Stimulated activated CD4-positive, alpha-beta T cell treated with anti-CD3 and anti-CD28 coated beads, Interleukin-15, amount 100 ng/mL, for 1 hour (primary cell): ENCODE data around the gene SLC28A1.
"Not testable (repeated sequence)": the region's sequence is repeated elsewhere in the genome, so short reads cannot be mapped to it uniquely, and the experiment has no call there.

Experiments
- DNase-seq, 2 donors: peaks; one replicate each; pipeline ENCODE4 v3.0.0-alpha.2; 2020; ENCODE audit warnings: low read depth in 1 of 2, low spot score in 1 of 2

SLC28A1 gene

GRCh38 chr15:84968301-84968700 lies 83.8 kb downstream of the SLC28A1 start:
- DNase-seq = no peak

GRCh38 chr15:84969257-84969656 lies 84.8 kb downstream of the SLC28A1 start:
- DNase-seq = no peak

- DNase-seq = no peak
These were observed 86.4 kb downstream of the SLC28A1 start for GRCh38 chr15:84970843-84971242.

- no peak for DNase-seq
These were observed 89.3 kb downstream of the SLC28A1 start for GRCh38 chr15:84973492-84974460.

- no peak for DNase-seq
These were observed 91.4 kb downstream of the SLC28A1 start for GRCh38 chr15:84975871-84976351.

GRCh38 chr15:84976746-84977345 lies 92.4 kb downstream of the SLC28A1 start:
- no peak for DNase-seq

GRCh38 chr15:84979651-84980050 lies 95.2 kb downstream of the SLC28A1 start:
- no peak for DNase-seq

GRCh38 chr15:84980196-84981053 lies 96.0 kb downstream of the SLC28A1 start:
- DNase-seq = peak; percentile 60 to 73

GRCh38 chr15:84981054-84981710 lies 96.7 kb downstream of the SLC28A1 start:
- DNase-seq = peak; percentile 90 to 94

- DNase-seq = peak in 1 of 2 donors; percentile 25
These were observed 97.3 kb downstream of the SLC28A1 start, which contains the start of gene PDE8A for GRCh38 chr15:84981711-84982300. Gene PDE8A (plus strand): TSS chr15:84981856. CDS start chr15:84982163, 307 bp downstream.

GRCh38 chr15:84982301-84982920 lies 97.9 kb downstream of the SLC28A1 start:
- DNase-seq = peak; percentile 12 to 20

- DNase-seq = no peak
These were observed 98.8 kb downstream of the SLC28A1 start for GRCh38 chr15:84983294-84983693.

GRCh38 chr15:84983711-84984110 lies 99.2 kb downstream of the SLC28A1 start:
- no peak for DNase-seq

GRCh38 chr15:84985158-84985557 lies 100.7 kb downstream of the SLC28A1 start:
- DNase-seq = no peak

GRCh38 chr15:84987351-84987750 lies 102.9 kb downstream of the SLC28A1 start:
- DNase-seq = not testable (repeated sequence)

- no peak for DNase-seq
These were observed 103.6 kb downstream of the SLC28A1 start for GRCh38 chr15:84987949-84988624.

- DNase-seq = no peak
These were observed 104.6 kb downstream of the SLC28A1 start for GRCh38 chr15:84988909-84989644.

- no peak for DNase-seq
These were observed 106.0 kb downstream of the SLC28A1 start for GRCh38 chr15:84990507-84990906.
